GM18499 (cell line): ENCODE results near the gene SFXN5.

Source experiments
- ATAC-seq: cut with Tn5 transposase; IDR thresholded peaks from one replicate; pipeline ENCODE4 v1.9.1; 2021; ENCODE audit warnings: moderate number of reproducible peaks; ENCODE audit not compliant: insufficient read depth, unreplicated experiment

SFXN5 gene

DNA sequence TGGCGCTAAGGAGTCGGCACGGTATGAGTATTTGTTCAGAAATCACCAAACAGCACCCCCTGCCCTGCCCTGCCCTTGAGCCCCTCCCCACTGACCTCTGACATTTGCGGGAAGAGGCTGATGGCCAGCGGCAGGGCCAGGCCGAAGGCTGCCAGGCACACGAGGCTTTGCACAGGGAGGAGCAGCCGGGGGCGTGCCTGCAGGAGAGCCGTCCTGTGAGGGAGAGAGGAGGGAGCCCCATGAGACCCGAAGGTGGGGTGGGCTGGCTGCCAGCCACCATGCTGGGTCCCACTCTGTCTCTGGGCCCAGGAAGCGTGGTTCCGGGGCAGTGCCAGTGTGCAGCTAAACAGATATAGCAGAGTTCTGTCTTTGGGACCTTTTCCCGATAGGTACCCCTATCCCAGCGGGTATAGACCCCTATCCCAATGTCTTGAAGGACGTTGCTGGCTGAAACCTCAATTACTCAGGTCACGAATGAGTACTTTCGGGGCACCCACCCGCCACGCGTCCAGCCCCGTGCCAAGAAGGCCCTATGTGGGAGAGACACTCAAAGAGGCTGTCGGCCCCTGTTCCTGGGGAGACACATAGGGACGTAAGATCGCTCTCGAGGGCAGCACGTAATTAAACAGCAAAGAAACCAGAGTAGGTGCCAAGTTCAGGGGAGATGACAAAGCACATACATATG, 110.3 kb downstream of the SFXN5 start:
- ATAC-seq = no peak

- ATAC-seq = no peak
These were observed 111.2 kb downstream of the SFXN5 start for GRCh38 chr2:72959995-72960981.

GRCh38 chr2:72959554-72959953, 112.0 kb downstream of the SFXN5 start:
- ATAC-seq = no peak

DNA sequence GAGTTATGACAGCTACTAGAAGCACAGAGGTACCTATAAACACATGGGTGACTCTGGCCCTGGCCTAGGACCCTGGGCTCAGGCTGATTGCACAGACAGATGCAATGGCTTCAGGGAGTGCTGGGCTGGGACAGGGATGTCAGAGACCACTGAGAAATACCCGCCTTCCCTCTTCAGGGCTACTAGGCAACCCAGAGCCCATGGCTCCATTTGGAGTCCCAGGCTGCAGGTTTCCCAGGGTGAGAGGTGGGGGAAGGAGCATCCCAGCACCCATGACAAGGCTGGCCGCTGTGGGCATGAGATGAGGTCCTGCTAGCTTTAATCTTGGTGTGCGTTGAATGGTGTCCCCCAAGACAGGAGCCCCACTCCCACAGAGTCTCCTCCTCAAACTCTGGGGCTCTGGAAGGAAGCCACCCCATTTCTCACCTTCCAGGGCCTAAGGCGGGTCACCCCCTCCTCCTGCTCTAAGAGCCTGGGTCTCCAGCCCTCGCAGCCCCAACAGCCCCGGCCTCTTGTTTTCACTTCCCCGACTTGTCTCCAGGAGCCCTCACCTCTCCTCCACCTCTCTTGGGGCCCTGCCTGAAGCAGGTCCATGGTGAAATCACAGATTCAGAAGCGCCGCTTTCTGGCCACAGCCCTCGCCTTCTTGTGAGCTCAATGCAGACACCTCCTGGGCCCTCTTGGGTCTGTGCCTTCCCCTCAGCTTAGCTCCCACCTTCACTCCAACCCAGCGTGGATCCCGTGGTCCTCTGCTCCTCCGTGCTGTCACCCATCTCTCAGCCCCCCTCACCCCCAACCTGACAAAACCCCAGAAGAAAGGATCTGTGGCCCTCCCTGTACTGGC, 112.7 kb downstream of the SFXN5 start:
- ATAC-seq = no peak

GRCh38 chr2:72956936-72957335, 114.6 kb downstream of the SFXN5 start:
- ATAC-seq = no peak

- ATAC-seq = no peak
These were observed 115.5 kb downstream of the SFXN5 start for GRCh38 chr2:72956050-72956395.

- no peak for ATAC-seq
These were observed 116.1 kb downstream of the SFXN5 start for GRCh38 chr2:72955228-72956049.

GRCh38 chr2:72954376-72955227, 116.9 kb downstream of the SFXN5 start:
- no peak for ATAC-seq

GRCh38 chr2:72953976-72954375, 117.5 kb downstream of the SFXN5 start:
- no peak for ATAC-seq

- ATAC-seq = no peak
These were observed 118.0 kb downstream of the SFXN5 start for GRCh38 chr2:72953528-72953927.

GRCh38 chr2:72952961-72953360, 118.6 kb downstream of the SFXN5 start:
- ATAC-seq = no peak

DNA sequence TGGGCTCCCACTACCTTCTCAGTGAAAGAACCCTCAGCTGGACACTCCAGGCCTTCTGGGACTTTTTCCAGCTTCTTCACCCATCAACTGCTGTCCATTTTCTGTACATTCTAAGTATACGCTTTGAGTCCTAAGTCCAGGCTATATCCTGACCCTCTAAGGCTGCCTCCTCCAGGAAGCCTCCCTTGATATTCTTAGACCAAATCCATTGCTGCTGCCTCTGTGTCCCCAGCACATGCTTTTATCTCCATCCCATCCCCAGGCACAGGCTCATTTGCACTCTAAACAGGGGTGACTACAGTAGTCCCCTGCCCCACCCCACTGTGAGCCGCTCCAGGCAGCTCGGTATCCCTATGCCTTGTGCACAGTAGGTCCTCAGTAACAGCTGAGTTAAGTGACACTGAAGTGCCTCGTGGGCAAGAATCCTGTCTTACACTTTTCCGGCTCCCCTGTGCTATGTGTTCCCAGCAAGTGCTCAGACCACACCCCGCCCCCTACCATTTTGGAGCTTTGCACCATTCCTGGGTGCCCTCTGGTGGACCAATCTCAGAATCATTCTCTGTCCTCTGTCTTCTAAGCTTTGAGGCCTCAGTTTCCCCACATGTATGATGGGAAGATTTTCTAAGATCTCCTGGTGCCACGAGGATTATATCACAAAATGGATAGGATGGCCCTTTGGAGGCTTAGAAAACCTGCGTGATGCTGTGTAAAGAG, 119.2 kb downstream of the SFXN5 start:
- no peak for ATAC-seq

DNA sequence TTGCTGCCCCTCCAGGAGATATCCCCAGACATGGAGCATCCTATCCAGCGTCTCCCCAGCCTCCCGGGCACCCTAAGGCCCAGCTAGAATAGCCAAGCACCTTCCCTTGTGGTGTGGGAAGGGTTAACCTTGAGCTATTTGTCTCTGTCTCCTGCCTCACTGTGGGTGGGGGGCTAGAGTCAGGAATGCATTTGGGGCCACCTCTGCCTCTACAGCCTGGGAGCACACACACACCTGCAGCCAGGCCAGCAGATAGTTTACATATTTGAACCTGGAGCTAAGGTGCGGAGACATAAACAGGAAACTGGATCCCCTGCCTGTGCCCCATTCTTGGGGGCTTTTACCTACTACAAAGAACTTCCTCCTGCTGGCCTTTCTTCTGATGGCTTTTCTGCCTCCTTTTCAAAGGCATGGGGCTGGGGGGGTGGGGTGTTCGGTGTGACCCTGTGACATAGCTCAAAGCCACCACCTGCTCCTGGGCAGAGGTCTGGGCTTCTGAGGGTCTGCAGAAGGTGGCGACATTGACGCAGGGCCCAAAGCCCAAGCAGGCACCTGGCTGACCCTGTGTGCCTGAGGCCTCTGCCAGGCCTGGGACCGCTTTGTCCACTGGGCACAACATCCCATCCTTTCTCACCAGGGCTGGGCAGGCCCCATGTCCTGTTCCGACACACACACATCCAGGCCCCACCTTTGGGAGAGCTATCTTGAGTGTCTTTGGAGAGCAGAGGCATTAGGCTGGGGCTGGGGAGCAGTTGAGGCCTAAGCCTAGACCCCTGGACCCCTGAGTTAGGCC, 120.0 kb downstream of the SFXN5 start:
- no peak for ATAC-seq

DNA sequence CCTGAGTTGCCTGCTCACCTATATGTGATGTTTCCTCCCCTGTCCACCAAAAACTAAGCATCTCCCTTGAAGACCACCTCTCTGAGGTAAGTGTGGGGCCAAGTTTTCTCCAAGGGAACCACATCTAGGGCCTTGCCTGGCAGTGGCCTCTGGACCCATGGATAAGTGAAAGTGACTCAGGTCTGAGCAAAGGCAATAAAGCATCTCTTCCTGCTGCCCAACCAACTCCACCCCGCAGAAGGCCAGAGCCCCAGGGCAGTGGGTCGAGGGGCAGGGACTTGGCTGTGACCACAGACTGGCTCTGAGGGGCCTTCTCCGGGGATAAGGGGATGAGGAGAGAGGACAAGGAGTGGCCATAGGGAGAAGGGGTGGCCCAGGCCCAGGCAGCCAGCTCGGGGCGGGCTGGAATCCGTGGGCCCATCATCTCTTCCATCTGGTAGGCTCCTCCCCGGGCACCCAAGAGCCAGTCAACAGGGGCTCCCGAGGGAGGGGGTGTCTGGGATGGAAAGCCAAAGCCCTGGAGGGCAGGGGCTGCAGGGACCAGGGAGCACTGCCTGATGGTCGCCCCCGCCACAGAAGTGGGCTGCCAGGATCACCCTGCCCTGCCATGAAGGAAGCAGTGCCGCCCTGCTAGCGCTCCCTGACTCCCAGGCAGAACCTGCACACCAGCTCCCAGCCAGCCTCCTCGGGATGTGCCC, 120.8 kb downstream of the SFXN5 start:
- no peak for ATAC-seq

- no peak for ATAC-seq
These were observed 121.9 kb downstream of the SFXN5 start for GRCh38 chr2:72949642-72950041.

- no peak for ATAC-seq
These were observed 122.5 kb downstream of the SFXN5 start for GRCh38 chr2:72949045-72949444.
